ENCODE data around the gene USF2.

Gene USF2

DNA sequence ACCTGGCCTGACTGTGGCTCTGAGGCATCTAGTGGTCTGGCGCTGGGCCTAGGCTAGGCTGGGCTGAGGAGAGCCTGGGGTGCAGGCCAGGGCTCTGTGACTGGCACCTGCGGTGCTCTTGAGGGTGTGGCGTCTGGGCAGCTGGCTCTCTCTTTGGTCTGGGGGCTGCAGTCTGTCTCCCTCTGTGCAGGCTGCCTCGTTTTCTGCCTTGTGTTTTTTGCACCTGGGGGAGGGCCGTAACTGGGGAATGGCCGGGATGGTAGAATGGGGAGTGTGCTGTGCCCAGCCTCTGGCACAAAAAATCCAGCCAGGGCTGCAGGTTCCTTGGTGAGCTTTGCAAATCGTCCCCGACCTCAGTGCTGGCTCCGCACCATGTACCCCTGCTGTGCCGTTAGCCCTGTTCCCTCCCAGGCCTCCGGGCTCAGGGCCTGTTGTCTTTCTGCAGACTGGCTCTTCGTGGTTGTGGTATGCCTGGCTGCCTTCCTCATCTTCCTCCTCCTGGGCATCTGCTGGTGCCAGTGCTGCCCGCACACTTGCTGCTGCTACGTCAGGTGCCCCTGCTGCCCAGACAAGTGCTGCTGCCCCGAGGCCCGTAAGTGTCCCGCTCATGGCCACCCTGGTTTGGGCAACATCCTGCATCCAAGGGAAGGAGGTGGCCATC is 6.5 kb upstream of the USF2 start:
- H3K27me3 ChIP-seq = no peaks in the 10 kb centered on the region
- H3K4me3 ChIP-seq = no peak overlapping the region
- no peak overlapping the region for H3K27ac ChIP-seq
- H3K9me3 ChIP-seq (replicated peaks in 1 of 11) = no peaks in the 10 kb centered on the region
- H3K9ac ChIP-seq = peak overlapping the region in 2 of 11 experiments; percentile 20 to 33; a peak in 1 of 22 replicates
- H3K4me1 ChIP-seq = peaks cover 39 to 68% (median 58%) of the 10 kb centered on the region in 10 experiments
- peak overlapping the region in 10 of 11 experiments; percentile 1 to 53 (median 26); a peak in 14 of 22 replicates for H3K4me2 ChIP-seq
- TF ChIP-seq Cebpa-rat (IDR thresholded peaks at IDR 0.05) = no peak
- peaks cover 0 to 8% (median 0%) of the 10 kb centered on the region in 11 experiments; a peak in 3 of 22 replicates for H3K36me3 ChIP-seq
- peaks cover 0 to 14% (median 0%) of the 10 kb centered on the region in 11 experiments; a peak in 5 of 22 replicates for H4K20me1 ChIP-seq

DNA sequence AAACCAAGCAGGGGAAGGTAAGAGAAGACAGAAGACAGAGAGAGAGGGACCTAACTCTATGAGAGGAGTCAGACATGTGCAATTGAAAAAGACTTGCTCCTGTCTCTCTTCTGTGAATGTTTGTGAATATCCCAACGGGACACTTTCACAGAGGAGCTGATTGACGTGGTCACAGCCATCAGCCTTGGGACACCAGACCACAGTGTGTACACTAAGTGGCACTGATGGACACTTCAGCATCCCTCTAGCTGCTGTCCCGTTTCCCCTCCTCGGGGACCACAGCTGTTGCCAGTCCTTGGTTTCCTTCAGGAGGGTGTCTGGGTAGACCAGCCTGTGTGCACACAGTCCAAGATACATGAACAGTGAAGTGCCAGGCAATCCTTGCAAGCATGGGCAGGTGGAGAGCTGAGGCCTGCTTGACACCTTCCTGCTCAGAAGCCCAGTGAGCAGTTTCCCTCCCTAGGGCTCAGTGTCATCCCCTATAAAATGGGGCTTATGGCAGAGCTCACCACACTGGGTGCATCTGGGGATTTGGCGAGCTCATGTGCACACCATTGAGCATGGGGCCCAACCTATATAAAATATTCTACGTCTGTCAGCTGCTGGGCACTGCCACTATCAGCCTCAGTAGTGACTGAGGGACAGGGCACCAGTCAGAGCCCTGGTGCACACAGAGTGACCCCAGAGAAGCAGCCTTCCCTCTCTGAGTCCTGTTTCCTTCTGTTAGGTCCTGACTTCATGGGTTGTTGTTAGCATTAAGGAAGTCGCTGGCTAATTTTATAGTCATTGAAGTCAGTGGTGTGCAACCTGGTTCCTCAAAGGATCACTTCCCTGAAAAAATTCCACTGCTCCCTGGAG is 4.3 kb upstream of the USF2 start:
- peaks cover 39 to 63% (median 56%) of the 10 kb centered on the region in 10 experiments for H3K4me1 ChIP-seq
- TF ChIP-seq Cebpa-rat (IDR thresholded peaks at IDR 0.05) = no peak
- peaks cover 0 to 8% (median 0%) of the 10 kb centered on the region in 11 experiments; a peak in 3 of 22 replicates for H3K36me3 ChIP-seq
- no peaks in the 10 kb centered on the region for H3K9me3 ChIP-seq (replicated peaks in 1 of 11)
- 0 out of 20 replicates have a peak overlapping the region, but pooled peaks of 1 of the 10 experiments have one; percentile 1 for H3K4me3 ChIP-seq
- peak overlapping the region; percentile 91 to 100 (median 98) for H3K4me2 ChIP-seq
- no peaks in the 10 kb centered on the region for H3K27me3 ChIP-seq
- H3K27ac ChIP-seq = peak overlapping the region in 7 of 11 experiments; percentile 3 to 94 (median 27); a peak in 12 of 22 replicates
- H3K9ac ChIP-seq = peak overlapping the region in 9 of 11 experiments; percentile 3 to 97 (median 13); a peak in 6 of 22 replicates
- peaks cover 0 to 14% (median 0%) of the 10 kb centered on the region in 11 experiments; a peak in 5 of 22 replicates for H4K20me1 ChIP-seq

DNA sequence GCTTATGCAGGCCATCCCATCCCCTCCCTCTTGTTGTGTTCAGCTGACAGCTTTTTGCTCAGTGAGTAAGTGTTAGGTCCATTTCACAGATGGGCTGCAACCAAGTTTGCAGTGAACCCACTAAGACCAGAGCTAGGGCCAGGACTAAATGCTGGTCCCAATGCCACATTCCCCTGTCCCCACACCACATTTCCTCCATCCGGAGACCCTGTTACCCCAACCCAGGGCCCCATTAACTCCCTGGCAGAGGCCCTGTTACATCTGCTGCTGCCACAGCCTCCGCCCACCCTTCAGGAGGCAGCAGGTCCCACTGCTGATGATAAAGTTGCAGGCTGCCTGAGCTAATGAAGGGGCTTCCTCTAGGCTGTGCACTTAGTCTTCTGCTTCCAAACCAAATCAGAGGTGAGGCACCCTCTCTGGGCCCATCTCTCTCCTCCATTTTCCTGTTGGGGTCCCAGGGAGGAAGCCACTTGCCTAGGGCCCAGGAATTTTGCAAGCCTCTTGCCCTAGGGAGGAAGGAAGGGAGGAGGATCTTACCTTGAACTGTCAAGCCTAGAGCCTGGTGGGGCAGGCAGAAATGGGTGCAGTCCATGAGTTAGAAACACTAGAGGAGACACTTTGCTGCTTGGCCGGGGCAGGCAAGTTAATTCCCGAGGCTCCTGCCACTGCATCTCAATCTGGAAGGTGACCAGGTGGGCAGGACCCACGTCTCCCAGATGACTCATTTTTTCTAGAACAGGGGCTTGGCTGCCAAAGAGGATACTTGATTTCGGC is 3.4 kb upstream of the USF2 start:
- Histone ChIP-seq H3K9me3 (replicated peaks in 1 of 11) (no peaks in the 10 kb centered on the region), H4K20me1 (peaks cover 0 to 14% (median 0%) of the 10 kb centered on the region in 11 experiments; a peak in 5 of 22 replicates), H3K4me3 (peak overlapping the region in 2 of 10 experiments; percentile 1 to 2; a peak in 2 of 20 replicates), H3K4me2 (peak overlapping the region; percentile 91 to 100 (median 98)), H3K27me3 (no peaks in the 10 kb centered on the region), H3K4me1 (peaks cover 45 to 70% (median 63%) of the 10 kb centered on the region in 10 experiments), H3K36me3 (peaks cover 1 to 13% (median 3%) of the 10 kb centered on the region in 11 experiments; a peak in 21 of 22 replicates), H3K9ac (peak overlapping the region in 10 of 11 experiments; percentile 11 to 98 (median 93); a peak in 13 of 22 replicates), H3K27ac (peak overlapping the region in 9 of 11 experiments; percentile 2 to 94 (median 13); a peak in 10 of 22 replicates)
- no peak for TF ChIP-seq Cebpa-rat (IDR thresholded peaks at IDR 0.05)

DNA sequence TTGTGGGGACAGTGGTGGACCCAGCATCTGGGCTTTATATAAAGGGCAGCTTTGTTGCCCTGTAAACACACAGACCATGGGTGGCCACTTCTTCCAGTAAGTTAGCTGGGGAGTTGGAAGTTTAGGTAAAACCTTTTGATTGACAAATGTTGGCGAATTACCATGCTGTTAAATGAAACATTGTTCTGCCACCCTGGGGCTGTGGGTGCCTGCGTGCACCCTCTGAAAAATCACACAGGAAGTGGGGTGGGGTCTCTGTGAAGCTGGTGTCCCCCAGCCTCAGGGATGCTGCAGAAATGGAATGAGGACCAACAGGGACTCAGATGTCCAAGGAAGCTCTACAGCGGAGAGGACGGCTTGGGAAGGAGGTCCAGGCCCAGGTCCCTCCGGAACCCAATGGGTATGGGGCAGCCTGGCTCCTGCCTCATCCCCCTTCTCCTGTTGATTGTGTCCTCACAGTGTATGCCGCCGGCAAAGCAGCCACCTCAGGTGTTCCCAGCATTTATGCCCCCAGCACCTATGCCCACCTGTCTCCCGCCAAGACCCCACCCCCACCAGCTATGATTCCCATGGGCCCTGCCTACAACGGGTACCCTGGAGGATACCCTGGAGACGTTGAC is 2.8 kb upstream of the USF2 start:
- Histone ChIP-seq H3K4me2 (peak overlapping the region; percentile 91 to 100 (median 98)), H3K27me3 (no peaks in the 10 kb centered on the region), H3K9me3 (replicated peaks in 1 of 11) (no peaks in the 10 kb centered on the region), H4K20me1 (peaks cover 0 to 14% (median 0%) of the 10 kb centered on the region in 11 experiments; a peak in 5 of 22 replicates), H3K4me1 (peaks cover 52 to 72% (median 69%) of the 10 kb centered on the region in 10 experiments), H3K27ac (peak overlapping the region; percentile 2 to 98 (median 93); a peak in 13 of 22 replicates), H3K36me3 (peaks cover 8 to 20% (median 10%) of the 10 kb centered on the region in 11 experiments), H3K9ac (peak overlapping the region; percentile 85 to 98 (median 95); a peak in 21 of 22 replicates), H3K4me3 (peak overlapping the region in 7 of 10 experiments; percentile 76 to 93 (median 87); a peak in 9 of 20 replicates)
- no peak for TF ChIP-seq Cebpa-rat (IDR thresholded peaks at IDR 0.05)

DNA sequence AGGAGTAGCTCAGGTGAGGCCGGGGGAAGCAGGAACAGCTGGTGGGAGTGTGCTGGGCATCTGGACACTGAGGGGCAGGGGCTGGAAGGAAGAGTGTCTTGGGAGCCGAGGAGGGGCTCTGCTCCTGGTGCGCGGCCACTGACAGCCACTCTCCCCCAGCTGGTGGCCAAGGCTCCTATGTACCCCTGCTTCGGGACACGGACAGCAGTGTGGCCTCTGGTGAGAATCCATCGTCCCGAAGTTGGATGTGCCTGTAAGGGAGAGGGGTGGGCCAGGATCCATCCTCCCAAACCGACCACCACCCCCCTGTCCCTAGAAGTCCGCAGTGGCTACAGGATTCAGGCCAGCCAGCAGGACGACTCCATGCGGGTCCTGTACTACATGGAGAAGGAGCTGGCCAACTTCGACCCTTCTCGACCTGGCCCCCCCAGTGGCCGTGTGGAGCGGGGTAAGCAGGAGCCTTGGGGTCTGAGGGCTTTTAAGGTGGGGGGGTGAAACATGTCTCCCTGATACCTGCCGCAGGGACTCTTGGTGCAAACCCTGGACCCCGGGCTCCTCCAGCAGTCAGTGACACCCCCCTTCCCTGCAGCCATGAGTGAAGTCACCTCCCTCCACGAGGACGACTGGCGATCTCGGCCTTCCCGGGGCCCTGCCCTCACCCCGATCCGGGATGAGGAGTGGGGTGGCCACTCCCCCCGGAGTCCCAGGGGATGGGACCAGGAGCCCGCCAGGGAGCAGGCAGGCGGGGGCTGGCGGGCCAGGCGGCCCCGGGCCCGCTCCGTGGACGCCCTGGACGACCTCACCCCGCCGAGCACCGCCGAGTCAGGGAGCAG is 2.0 kb upstream of the USF2 start:
- Histone ChIP-seq H3K9me3 (replicated peaks in 1 of 11) (no peaks in the 10 kb centered on the region), H3K9ac (peak overlapping the region; percentile 85 to 98 (median 95)), H3K4me2 (peak overlapping the region; percentile 91 to 100 (median 98)), H3K27me3 (no peaks in the 10 kb centered on the region), H3K4me1 (peaks cover 59 to 72% (median 70%) of the 10 kb centered on the region in 10 experiments), H3K4me3 (peak overlapping the region; percentile 76 to 93 (median 83)), H3K27ac (peak overlapping the region; percentile 91 to 98 (median 93)), H3K36me3 (peaks cover 16 to 27% (median 17%) of the 10 kb centered on the region in 11 experiments), H4K20me1 (peaks cover 0 to 14% (median 0%) of the 10 kb centered on the region in 11 experiments; a peak in 6 of 22 replicates)
- no peak for TF ChIP-seq Cebpa-rat (IDR thresholded peaks at IDR 0.05)

DNA sequence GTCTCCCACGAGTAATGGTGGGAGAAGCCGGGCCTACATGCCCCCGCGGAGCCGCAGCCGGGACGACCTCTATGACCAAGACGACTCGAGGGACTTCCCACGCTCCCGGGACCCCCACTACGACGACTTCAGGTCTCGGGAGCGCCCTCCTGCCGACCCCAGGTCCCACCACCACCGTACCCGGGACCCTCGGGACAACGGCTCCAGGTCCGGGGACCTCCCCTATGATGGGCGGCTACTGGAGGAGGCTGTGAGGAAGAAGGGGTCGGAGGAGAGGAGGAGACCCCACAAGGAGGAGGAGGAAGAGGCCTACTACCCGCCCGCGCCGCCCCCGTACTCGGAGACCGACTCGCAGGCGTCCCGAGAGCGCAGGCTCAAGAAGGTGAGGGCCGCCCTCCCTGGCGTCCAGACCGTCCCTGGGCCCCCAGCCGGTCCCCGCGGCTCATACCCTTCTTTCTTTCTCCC is 1.4 kb upstream of the USF2 start:
- Histone ChIP-seq H4K20me1 (peaks cover 0 to 14% (median 0%) of the 10 kb centered on the region in 11 experiments; a peak in 7 of 22 replicates), H3K27me3 (no peaks in the 10 kb centered on the region), H3K4me1 (peaks cover 65 to 72% (median 70%) of the 10 kb centered on the region in 10 experiments), H3K4me2 (peak overlapping the region; percentile 91 to 100 (median 98)), H3K9ac (peak overlapping the region; percentile 85 to 98 (median 95)), H3K4me3 (peak overlapping the region; percentile 76 to 93 (median 83)), H3K36me3 (peaks cover 17 to 31% (median 21%) of the 10 kb centered on the region in 11 experiments), H3K9me3 (replicated peaks in 1 of 11) (no peaks in the 10 kb centered on the region), H3K27ac (peak overlapping the region; percentile 91 to 98 (median 93))
- TF ChIP-seq Cebpa-rat (IDR thresholded peaks at IDR 0.05) = no peak

Measured in BLaER1 treated with 17β-estradiol and CSF1 and Interleukin-3, amounts not matched to agents 10 nM and 100 nM (cell line).